Activated CD4-positive, alpha-beta T cell treated with anti-CD3 and anti-CD28 coated beads, Interleukin-10, Interleukin-2, amounts not matched to agents 100 ng/mL and 50 ng/mL, durations not matched to agents 16 hours and 8 hours (primary cell): ENCODE results near the gene EID3.

Experiments used
- DNase-seq: peaks from one replicate; pipeline ENCODE4 v3.0.0-alpha.2; 2020

The EID3 gene

DNA sequence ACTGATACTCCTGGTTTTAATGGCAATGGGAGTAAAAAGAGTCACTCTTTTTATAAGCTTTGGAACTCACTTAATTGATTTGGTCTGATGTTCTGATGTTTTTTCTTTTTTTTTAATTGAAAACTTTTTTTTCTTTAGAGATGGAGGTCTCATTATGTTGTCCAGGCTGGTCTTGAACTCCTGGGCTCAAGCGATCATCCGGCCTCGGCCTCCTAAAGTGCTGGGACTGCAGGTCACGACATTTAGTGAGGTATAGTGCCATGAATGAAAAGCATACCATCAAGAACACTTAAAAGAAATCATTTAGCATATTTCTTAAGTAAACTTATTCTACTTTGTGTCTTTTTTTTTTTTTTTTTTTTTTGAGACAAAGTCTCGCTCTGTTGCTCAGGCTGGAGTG is 12.7 kb upstream of the EID3 start:
- DNase-seq, result no peak

DNA sequence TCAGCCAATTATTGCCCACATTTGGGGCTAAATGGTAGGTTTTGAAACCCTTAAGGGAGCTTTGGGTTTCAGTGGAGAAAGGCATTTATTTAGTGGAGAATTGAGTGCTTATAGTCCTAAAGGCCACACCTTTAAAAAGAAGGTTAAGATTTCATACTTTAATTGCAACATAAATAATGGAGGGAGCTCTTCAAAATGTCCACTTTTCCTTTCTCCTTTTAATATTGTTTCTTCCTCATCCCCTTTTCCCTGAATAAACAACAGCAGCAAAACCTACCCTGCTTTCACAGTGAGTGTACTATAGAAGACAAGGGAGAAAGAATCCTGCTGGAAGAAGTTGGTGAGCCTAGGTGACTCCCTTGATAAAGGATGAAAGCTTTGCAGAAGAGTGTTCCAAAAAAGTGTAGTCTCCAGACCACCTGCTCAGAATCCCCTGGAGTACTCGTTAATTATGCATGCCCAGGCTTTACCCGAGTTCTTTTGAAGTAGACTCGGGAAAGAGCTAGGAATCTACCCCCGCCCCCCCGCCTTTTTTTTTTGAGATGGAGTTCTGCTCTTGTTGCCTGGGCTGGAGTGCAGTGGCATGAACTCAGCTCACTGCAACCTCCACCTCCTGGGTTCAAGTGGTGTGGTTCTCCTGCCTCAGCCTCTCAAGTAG is 11.5 kb upstream of the EID3 start:
- no peak for DNase-seq

DNA sequence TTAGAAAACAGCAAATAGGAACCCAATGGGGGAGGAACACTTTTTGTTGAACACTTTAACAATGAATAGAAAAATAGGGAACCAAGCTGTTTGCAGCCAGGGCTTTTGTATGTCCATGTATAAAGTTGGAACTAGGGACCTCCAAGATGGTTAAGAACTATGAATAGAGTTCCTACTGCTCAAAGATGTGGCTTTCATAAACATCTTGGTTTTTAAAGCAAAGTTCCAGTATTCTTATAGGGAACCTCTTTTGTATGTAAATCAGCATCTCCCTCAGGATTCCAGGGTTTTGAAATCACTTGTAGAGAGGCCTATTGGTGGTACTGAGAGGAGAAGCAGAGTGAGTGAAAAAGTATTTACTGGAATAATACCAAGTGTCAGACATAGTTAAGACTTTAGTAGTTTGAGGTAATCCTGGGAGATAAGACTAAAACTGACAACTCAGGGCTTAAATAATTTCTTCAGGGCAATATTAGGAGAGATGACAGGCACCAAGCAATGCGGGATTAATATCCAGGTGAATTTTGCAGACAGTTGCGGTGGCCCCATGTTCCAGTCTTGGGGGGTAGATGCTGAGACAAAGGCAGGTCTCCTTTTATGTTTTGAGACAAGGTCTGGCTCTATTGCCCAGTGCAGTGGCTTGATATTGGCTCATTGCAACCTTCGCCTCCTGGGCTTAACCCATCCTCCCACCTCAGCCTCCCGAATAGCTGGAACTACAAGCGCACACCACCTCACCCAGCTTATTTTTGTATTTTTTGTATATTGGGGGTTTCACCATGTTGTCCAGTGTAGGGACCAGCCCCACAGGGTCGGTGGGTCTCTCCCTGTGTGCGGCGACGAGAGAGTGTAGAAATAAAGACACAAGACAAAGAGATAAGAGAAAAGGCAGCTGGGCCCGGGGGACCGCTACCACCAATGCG is 10.4 kb upstream of the EID3 start:
- no peak for DNase-seq

DNA sequence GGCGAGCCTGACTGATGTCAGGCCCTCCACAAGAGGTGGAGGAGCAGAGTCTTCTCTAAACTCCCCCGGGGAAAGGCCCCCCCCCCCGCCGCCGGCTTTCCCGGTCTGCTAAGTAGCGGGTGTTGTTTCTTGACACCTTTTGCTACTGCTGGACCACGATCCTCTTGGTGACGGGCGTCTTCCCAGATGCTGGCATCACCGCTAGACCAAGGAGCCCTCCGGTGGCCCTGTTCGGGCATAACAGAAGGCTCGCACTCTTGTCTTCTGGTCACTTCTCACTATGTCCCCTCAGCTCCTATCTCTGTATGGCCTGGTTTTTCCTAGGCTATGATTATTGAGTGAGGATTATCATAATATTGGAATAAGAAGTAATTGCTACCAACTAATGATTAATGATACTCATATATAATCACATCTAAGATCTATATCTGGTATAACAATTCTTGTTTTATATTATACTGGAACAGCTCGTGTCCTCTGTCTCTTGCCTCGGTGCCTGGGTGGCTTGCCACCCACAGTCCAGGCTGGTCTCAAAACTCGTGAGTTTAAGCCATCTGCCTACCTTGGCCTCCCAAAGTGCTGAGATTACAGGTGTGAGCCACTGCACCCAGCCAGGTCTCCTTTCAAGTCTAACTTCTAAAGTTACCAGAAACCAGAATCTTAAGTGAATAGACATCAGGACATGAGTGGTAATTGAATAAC is 9.2 kb upstream of the EID3 start:
- peak; percentile 26 for DNase-seq

DNA sequence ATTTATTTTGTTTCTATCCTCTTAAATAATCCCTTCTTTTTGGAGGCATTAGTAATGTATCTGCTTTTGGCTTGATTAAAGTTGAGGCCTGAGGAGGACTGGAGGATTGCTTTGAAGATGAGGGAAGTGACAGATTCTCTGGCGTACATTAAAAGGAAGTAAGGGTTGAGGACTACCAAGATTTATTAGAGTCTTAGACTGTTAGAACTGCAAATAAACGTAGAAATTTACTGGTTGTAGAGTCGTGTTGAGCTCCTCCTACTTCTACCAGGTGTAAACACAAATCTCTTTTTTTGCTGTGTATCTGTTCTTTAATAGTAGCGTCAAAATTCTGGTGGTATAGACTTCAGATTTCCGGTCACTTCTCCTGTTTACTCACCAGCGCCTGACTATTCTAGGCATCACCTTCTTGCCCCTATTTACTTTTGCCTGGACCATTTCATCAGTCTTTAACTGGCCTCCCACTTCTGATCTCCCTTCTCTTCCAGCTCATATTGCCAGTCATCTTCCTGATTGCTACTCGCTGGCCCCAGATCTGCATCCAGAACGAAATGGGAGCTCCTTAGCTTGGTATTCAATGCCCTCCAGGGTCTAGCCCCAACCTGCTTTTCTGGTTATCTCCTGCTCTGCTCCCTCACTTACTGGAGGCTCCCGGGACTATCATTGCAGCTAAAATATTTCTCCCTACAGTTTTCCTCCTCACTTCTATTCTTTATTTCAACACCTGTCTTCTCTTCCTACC is 8.4 kb upstream of the EID3 start:
- DNase-seq, result no peak

DNA sequence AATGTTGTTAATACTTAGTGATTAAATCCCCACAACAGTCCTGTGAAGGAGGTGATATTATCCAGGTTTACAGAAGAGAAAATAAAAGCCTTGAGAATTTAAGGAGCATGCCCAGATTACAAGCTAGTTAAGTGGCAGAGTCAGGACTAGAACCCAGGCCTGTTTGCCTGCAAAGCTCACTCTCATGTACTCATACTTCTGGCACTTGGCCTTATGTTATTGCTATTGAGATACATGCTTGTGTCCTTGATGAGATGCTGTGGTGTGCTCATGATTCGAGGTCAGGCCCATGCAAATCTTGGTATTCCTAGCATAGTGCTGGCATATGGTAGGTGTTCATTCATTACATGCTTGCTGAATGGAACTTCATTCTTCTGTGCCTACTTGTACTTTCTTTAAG is 7.6 kb upstream of the EID3 start:
- DNase-seq, result no peak

DNA sequence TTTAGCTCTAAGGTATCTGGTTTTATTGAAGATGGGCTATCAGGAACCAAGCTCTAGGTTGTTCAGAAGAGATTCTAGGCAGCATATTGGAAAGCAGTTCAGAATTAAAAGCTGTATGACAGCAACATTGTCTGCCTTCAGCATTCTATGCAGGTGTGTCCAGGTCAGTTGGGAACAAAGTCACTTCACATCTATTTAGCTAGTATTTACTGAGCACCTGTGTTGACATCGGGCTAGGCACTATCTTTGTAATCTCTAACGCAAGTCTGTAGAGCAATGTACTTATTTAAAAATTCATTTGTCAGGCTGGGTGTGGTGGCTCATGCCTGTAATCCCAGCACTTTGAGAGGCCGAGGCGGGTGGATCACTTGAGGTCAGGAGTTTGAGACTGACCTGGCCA is 6.8 kb upstream of the EID3 start:
- no peak for DNase-seq

DNA sequence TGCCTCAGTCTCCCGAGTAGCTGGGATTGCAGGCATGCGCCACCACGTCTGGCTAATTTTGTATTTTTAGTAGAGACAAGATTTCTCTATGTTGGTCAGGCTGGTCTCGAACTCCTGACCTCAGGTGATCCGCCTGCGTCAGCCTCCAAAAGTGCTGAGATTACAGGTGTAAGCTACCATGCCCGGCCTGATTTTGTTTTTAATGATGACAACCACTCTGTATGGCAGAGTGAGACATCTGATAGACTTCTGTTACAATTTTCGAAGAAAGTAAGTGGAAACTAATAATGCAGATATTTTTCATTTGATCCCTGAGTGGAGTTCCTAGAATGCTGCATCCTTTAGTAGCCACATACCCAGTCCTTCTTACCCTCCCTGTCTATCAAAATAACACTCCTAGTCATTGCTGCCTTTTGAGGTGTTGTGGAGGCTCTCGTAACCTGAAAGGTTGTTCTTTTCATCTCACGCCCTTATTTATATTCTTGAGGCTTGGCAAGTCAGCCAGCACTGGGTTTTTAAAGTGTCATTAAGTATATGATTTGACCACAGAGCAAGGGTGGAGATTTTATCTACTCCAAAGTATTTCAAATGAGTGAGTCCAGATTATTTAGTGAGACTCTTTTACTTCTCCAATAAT is 5.9 kb upstream of the EID3 start:
- no peak for DNase-seq

DNA sequence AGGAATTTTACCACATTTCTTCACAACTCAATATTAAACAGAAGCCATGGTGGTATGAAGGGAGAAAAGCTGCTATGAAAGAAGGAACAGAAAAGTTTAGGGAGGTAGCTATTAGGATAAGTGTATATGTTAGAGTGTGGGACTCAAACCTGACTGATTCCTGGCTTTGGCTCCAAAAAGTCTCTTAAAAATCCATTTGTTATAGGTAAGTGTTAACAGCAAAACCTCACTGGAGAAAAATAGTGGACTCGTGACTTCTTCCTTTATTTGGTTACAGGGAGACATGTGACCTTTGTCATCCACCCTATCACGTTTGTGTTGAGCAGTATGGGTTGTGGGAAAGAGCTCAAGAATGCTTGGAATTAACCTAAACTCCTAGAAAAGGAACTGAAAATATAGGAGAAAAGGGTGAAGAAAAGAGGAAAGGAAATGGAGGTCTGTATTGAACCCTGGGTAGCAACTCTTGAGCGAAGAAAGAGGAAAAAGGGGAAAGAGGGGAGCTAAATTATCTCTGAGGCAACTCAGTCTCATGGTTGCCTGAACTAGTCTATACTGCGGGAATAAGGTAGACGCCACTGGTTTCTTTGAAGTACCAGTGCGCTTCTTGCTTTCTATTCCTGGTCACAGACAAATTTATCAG is 3.6 kb upstream of the EID3 start:
- no peak for DNase-seq

DNA sequence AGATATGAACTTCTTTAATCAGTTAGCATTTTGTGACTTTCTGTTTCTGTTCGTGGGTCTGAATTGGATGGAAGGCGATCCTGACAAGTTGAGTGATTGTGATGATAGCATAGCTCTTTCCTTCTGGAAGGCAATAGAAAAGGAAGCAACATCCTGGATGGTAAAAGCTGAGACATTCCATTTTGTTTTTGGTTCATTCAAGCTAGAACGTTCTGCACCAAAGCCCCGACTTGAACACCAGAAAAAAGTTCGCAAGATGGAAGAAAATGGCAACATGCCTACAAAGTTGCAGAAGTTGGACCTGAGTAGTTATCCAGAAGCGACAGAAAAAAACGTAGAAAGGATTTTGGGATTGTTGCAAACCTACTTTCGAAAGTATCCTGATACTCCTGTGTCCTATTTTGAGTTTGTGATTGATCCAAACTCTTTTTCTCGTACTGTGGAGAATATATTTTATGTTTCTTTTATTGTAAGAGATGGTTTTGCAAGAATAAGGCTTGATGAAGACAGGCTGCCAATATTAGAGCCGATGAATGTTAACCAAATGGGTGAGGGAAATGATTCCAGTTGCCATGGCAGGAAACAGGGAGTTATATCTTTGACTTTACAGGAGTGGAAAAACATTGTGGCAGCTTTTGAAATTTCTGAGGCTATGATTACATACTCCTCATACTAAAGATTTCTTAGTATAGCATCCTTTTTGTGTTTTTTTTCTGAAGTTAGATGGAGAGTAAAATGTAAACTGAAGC is 896 bp downstream of the EID3 start:
- DNase-seq, result no peak

DNA sequence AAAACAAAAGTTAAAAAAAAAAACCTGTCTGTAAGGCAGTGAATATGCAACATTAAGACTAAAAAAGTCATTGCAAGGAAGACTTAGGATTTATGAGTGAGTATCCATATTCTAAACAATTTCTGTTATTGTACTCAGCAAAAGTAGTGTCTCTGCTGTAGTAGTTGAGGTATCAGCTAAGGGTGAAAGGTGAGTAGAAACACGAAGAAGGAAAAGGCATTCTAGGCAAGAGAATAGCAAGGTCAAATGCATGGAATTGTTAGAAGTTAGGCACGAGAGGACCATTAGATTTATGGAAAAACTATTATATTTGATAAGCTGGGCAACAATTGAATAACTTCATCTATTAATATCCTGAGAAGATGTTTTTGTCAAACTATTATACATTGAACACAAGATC is 1.8 kb downstream of the EID3 start:
- DNase-seq, result no peak

DNA sequence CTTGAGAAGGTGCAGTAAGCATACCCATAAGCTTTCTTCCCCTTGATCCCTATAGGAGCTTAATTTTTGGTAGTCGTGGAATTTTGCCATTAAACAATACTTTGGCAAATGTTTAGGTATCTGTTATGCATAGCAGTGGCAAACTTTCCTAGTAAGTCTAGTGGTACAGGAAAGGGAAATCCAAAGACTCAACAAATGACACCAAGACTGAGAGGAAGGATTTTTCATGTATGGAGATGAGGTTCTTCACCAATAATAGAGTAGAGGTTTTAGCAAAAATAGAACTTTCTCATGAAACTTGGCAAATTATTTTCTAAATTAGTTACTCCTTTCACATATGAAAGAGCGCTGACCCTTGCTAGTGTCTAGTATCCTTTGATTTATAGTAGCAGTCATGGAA is 2.8 kb downstream of the EID3 start:
- no peak for DNase-seq

DNA sequence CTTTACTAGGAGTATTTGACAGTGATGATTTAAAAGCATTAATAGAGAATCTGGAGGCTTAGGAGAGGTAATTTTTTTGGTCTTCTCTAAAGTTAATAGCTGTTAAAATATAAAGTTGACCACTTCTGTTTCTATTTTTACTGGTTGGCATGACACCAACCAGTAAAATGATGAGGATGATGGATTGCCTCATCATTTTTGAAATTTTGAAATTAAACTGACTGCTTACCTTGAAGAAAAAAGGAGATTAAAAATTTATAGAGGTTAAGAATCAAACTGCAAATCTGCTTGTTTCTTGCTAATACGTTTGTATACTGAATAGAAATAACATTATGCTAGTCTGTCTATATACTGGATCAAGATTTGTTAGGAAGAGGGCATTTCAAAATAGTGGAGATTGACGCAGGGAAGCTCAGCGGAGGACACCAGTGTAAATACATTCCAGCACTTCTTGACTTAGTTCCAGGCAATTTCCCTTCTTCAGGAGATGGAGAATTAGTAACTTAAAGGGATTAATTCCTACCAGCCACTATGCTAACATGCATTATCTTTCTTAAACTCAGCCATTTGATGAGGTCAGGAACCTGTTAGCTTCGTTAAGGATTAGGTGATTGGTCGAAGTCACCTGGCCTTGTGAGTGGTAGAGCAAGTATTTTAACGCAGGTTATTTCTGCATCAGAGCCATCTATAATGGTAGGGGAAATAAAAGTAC is 3.6 kb downstream of the EID3 start:
- no peak for DNase-seq

DNA sequence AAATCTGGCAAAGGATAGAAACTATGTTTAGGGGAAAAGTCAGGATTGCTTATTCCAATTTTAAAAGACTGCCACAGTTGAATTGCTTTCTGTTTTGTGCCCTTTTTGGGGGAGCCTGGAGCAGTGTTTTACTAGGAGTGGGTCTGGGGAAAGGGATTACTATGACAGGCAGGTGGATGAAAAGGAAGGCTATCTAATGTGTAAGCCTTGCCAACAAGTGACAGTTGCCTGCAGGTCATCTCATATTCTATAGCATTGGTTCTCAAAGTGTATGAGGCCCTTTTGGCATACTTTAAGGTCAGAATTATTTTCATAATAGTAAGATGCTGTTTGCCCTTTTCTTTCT is 4.1 kb downstream of the EID3 start:
- no peak for DNase-seq

DNA sequence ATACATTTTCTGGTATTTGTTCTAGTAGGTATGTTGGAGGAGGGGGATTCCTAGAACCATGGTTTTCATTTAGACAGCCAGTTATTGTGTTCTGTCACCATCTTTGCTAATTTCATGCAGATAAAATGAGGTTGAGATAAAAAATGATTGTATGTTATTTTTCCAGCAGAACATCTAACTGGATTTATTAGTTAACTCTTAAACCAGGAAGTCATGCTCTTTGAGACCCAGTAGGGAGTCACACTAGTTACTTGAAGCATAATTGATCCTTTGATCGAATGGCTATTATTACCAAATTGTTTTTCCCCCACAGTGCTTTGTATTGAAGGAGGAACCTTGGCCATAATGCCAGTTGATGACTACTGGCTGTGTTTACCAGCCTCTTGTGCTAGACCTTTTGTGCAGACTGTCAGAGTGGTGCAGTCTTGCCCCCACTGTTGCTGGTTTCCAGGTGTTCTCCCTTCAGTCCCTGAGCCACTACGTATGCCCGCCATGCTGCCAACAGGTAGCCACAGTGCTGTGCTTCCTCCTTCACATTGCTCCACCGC is 6.0 kb downstream of the EID3 start:
- DNase-seq, result no peak

DNA sequence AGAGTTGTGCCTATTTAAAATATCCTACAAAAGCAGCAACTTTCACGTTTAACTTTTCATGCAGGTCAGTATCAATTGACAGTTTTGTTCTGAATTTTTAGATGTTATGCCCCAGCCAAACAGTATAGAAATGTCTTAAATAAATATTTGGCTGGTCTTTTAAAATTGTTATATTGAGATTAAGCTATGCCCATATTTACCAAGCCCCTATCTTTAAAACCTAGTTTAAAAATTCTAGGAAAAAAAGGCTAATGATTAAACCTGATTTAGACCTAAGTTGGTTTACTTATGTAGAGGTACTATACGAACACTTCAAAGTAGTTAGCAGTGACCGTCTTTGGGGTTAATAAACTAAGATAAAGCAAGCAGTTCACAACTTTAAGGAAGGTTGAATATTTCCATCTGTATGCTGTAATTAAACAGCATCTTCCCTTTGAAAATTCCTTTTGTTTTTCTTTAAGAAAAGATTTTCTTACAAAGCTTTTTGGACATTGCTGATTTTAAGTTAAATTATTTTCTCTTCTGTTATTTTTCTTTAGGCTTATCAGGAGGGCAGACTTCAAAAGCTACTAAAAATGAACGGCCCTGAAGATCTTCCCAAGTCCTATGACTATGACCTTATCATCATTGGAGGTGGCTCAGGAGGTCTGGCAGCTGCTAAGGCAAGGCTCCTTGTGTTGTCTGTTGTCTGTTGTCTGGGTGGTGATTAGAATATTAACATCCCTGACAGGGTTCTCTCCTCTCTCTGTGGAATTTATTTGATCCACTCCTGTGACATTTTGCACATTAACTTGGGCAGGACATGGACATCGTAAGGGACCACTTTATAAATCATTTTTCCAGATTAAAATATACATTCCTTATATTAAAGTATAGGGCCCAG is 7.5 kb downstream of the EID3 start:
- DNase-seq, result no peak

DNA sequence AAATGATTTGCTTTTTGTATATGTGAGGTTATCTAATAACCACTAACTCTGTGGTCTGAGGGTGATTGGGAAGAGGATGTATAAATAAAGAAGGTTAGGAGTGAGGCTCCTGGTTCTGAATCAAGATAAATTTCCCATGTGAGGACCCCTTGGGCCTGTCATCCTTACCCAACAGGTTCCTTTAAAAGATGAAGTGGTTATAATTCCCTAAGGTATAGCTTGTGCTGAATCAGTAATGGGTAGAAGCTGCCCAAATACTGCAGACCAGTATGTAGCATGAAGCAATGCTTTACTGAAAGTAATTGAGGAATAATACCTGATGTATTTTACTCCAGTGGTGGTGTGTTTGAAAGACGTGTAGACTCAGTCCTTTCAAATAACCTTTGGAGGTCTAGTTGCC is 8.7 kb downstream of the EID3 start:
- no peak for DNase-seq

DNA sequence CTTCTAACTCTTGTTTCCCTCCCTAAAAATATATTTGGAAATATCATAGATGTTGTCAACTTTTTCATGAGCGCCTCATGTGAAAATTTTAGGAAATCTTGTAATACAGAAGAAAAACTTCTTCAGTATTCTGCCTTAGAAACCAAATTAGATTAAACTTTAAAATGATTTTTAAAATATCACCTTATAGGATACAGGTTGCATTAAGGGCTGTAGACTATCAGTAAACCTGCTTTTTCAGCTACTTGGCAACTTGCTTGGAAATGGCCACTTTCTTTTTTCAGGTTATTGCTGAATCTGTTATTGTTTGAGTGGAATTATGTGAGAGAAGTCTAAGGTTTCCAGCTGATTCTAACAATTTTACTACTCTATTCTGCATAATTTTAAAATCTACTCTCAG is 9.1 kb downstream of the EID3 start:
- DNase-seq, result no peak

DNA sequence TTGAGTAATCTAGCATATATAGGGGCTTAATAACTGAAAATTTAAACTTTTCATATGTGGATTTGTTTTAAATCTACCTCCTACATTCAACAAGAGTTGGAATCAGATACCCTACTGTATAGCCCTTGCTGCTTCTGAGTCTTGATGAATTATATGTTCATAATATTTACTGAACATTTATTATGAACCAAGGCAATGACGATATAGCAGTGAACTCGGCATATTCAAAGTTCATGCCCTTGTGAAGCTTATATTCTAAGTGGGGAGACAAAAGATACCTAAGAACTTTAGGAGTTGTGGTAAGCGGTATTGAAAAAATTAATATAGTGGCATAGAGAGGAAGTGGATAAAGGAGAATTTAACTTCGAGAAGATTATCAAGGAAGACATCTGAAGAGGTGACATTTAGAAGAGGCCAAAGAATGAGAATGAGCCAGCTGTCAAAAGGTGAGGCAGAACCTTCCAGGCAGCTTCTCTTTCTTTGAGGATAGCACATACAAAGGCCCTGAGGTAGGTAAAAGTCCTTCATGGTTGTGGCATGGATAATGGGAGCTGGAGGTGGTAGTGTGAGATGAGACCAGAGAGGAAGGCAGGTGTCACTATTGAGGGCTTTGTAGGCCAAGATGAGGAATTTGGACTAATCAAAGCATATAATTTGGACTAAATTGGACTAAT is 10.2 kb downstream of the EID3 start:
- no peak for DNase-seq
